Measurements from ENCODE around the gene TH.

DNA sequence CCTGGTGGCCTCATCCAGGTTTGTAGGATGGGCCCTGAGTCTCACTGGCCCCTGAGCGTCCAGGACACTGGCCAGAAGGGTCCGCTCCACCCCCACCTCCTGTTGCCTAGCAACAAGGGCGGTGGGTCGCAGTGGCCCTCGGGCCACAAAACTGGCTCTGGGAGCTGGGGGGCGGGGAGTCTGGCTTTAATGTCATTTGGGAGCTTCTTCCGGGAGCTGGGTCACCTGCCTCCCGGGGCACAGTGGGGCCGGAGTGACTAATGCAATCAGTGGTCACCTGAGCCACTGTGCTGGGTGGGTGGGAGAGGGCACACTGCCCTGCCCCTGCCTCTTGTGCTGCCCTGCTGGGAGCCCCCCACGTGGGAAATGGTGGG lies 2.6 kb downstream of the TH start:
- no peak for TF ChIP-seq EP300 (IDR thresholded peaks at IDR 0.05)
- TF ChIP-seq, protein P1, sequence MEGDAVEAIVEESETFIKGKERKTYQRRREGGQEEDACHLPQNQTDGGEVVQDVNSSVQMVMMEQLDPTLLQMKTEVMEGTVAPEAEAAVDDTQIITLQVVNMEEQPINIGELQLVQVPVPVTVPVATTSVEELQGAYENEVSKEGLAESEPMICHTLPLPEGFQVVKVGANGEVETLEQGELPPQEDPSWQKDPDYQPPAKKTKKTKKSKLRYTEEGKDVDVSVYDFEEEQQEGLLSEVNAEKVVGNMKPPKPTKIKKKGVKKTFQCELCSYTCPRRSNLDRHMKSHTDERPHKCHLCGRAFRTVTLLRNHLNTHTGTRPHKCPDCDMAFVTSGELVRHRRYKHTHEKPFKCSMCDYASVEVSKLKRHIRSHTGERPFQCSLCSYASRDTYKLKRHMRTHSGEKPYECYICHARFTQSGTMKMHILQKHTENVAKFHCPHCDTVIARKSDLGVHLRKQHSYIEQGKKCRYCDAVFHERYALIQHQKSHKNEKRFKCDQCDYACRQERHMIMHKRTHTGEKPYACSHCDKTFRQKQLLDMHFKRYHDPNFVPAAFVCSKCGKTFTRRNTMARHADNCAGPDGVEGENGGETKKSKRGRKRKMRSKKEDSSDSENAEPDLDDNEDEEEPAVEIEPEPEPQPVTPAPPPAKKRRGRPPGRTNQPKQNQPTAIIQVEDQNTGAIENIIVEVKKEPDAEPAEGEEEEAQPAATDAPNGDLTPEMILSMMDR (IDR thresholded peaks at IDR 0.05): no peak
- TF ChIP-seq POLR2A (IDR thresholded peaks at IDR 0.05): no peak

Measured in ovary (tissue), 3 donors.